Fibroblast of mammary gland (primary cell): Measurements from ENCODE around the gene AMPH.
A peak's percentile ranks its signal among the peaks of the same experiment; 100 is the strongest.

Source experiments
- DNase-seq: peaks from one replicate; pipeline ENCODE4 v3.0.0-alpha.2; 2010; ENCODE audit warnings: low read depth
- H3K4me3 ChIP-seq: 2 replicates; pipeline ENCODE4 v1.5.1; 2011; ENCODE audit warnings: low read depth, mild to moderate bottlenecking, low read length, moderate library complexity; ENCODE audit not compliant: control insufficient read depth
- CTCF ChIP-seq: conservative IDR thresholded peaks from 2 replicates; pipeline ENCODE4 v1.5.1; 2011; ENCODE audit warnings: low read depth, low read length, inconsistent platforms; ENCODE audit not compliant: control insufficient read depth, insufficient read depth

The AMPH gene

GRCh38 chr7:38478404-38478803 is 152.8 kb downstream of the AMPH start:
- TF ChIP-seq CTCF, result no peak
- peak; percentile 40 for DNase-seq
- no peak overlapping the region for H3K4me3 ChIP-seq

- no peak for DNase-seq
- no peak for TF ChIP-seq CTCF
- no peak overlapping the region for H3K4me3 ChIP-seq
These were observed 153.8 kb downstream of the AMPH start for GRCh38 chr7:38477333-38477732.

- no peak for TF ChIP-seq CTCF
- no peak overlapping the region for H3K4me3 ChIP-seq
- DNase-seq, result no peak
These were observed 154.4 kb downstream of the AMPH start for GRCh38 chr7:38476764-38477163.

GRCh38 chr7:38465956-38466355 is 165.2 kb downstream of the AMPH start:
- no peak for TF ChIP-seq CTCF
- peak; percentile 2 for DNase-seq
- no peak overlapping the region for H3K4me3 ChIP-seq

GRCh38 chr7:38463277-38464225 is 167.6 kb downstream of the AMPH start:
- H3K4me3 ChIP-seq, result peak overlapping the region; percentile 9

GRCh38 chr7:38462819-38463218 is 168.4 kb downstream of the AMPH start:
- TF ChIP-seq CTCF, result no peak
- DNase-seq, result no peak
- no peak overlapping the region for H3K4me3 ChIP-seq

More at GRCh38 chr7:38463277-38464225, 167.6 kb downstream of the AMPH start:
- DNase-seq, result peak; percentile 91
- TF ChIP-seq CTCF, result no peak

- TF ChIP-seq CTCF, result no peak
- H3K4me3 ChIP-seq, result no peak overlapping the region
- no peak for DNase-seq
These were observed 169.3 kb downstream of the AMPH start for GRCh38 chr7:38461887-38462286.
